OCI-LY1 (cell line): ENCODE results near the gene NUDT10.
"Not testable (repeated sequence)": the region's sequence is repeated elsewhere in the genome, so short reads cannot be mapped to it uniquely, and the experiment has no call there.

Experiments
- H2AFZ ChIP-seq: fragments of 200-600 bp; sonication (generic), shearing (Covaris generic); 2 replicates; pipeline ENCODE4 v1.6.0; 2014; ENCODE audit warnings: antibody characterized with exemption, mild to moderate bottlenecking, low read length
- H3F3A ChIP-seq: fragments of 200-600 bp; sonication (generic), shearing (Covaris generic); 2 replicates; pipeline ENCODE4 v1.6.0; 2014; ENCODE audit warnings: mild to moderate bottlenecking, antibody characterized with exemption, low read length, moderate library complexity; ENCODE audit not compliant: insufficient read depth
- H3K27ac ChIP-seq: fragments of 200-600 bp; sonication (generic); 2 replicates; pipeline ENCODE4 v1.5.1; 2014; ENCODE audit warnings: low read length, mixed run types, mild to moderate bottlenecking, low read depth; ENCODE audit not compliant: poor library complexity, severe bottlenecking
- H3K27me3 ChIP-seq: fragments of 200-600 bp; sonication (generic); 2 replicates; pipeline ENCODE4 v1.6.0; 2014; ENCODE audit warnings: antibody characterized with exemption, mild to moderate bottlenecking, low read length, moderate library complexity; ENCODE audit not compliant: insufficient read depth
- H3K36me3 ChIP-seq: fragments of 200-600 bp; sonication (generic); 2 replicates; pipeline ENCODE4 v1.6.1; 2014; ENCODE audit warnings: mild to moderate bottlenecking, antibody characterized with exemption, low read length, moderate library complexity, mixed read lengths; ENCODE audit not compliant: insufficient read depth
- H3K4me1 ChIP-seq: fragments of 200-600 bp; sonication (generic); 2 replicates; pipeline ENCODE4 v1.5.1; 2014; ENCODE audit warnings: mild to moderate bottlenecking, low read length, moderate library complexity; ENCODE audit not compliant: insufficient read depth, severe bottlenecking
- H3K4me2 ChIP-seq: fragments of 200-600 bp; sonication (generic), shearing (Covaris generic); 2 replicates; pipeline ENCODE4 v1.6.1; 2014; ENCODE audit warnings: low read length
- H3K4me3 ChIP-seq: fragments of 200-600 bp; sonication (generic); 2 replicates; pipeline ENCODE4 v1.5.1; 2014; ENCODE audit warnings: low read length, low read depth, mild to moderate bottlenecking, mixed read lengths; ENCODE audit not compliant: poor library complexity, severe bottlenecking
- H3K79me2 ChIP-seq: fragments of 200-600 bp; shearing (Covaris generic); 2 replicates; pipeline ENCODE4 v1.6.1; 2016; ENCODE audit warnings: mixed run types, low read length, mixed read lengths; ENCODE audit not compliant: insufficient read depth
- H3K9ac ChIP-seq: fragments of 200-600 bp; sonication (generic), shearing (Covaris generic); 2 replicates; pipeline ENCODE4 v1.6.1; 2014; ENCODE audit warnings: mild to moderate bottlenecking, low read length, mixed read lengths
- H3K9me2 ChIP-seq: fragments of 200-600 bp; sonication (generic), shearing (Covaris generic); 2 replicates; pipeline ENCODE4 v1.6.1; 2014; ENCODE audit warnings: low read depth, mild to moderate bottlenecking, low read length, mixed read lengths
- H3K9me3 ChIP-seq: fragments of 200-600 bp; shearing (Covaris generic); 2 replicates; pipeline ENCODE4 v1.6.1; 2014; ENCODE audit warnings: low read length, mixed read lengths
- H4K20me1 ChIP-seq: fragments of 200-600 bp; sonication (generic), shearing (Covaris generic); 2 replicates; pipeline ENCODE4 v1.6.0; 2016; ENCODE audit warnings: mild to moderate bottlenecking, low read length; ENCODE audit not compliant: insufficient read depth
- CTCF ChIP-seq: fragments of 200-600 bp; sonication (generic), shearing (Covaris generic); IDR thresholded peaks from 2 replicates; pipeline ENCODE4 v1.5.1; 2017; ENCODE audit warnings: mild to moderate bottlenecking, antibody characterized with exemption, low read length, moderate library complexity, mixed read lengths
- EZH2 ChIP-seq: fragments of 200-600 bp; sonication (generic), shearing (Covaris generic); IDR thresholded peaks from 2 replicates; pipeline ENCODE4 v1.8.0; 2017; ENCODE audit warnings: borderline replicate concordance, mixed run types, mild to moderate bottlenecking, antibody characterized with exemption, low read length, moderate library complexity, mixed read lengths

NUDT10 gene

GRCh38 chrX:51316271-51316670, 16.4 kb upstream of the NUDT10 start:
- Histone ChIP-seq H2AFZ (no peak overlapping the region), H3K9ac (no peak overlapping the region), H3K36me3 (no peaks in the 10 kb centered on the region), H3K4me1 (no peaks in the 10 kb centered on the region), H3K4me3 (no peak overlapping the region), H3K27me3 (no peaks in the 10 kb centered on the region), H3K4me2 (no peak overlapping the region), H3K27ac (no peak overlapping the region), H3K9me2 (no peaks in the 10 kb centered on the region), H4K20me1 (no peaks in the 10 kb centered on the region), H3K79me2 (no peaks in the 10 kb centered on the region), H3K9me3 (no peaks in the 10 kb centered on the region), H3F3A (no peaks in the 10 kb centered on the region)
- TF ChIP-seq CTCF = no peak
- TF ChIP-seq EZH2 = no peak

GRCh38 chrX:51332943-51333785, 542 bp downstream of the NUDT10 start:
- not testable (repeated sequence) for H3K27me3 ChIP-seq, H3K4me2 ChIP-seq, H3K9me2 ChIP-seq, H4K20me1 ChIP-seq, H3K9me3 ChIP-seq, H3K4me1 ChIP-seq, H3K79me2 ChIP-seq, H3K9ac ChIP-seq, H2AFZ ChIP-seq, H3K27ac ChIP-seq, H3F3A ChIP-seq, H3K36me3 ChIP-seq, H3K4me3 ChIP-seq

GRCh38 chrX:51334276-51334675, 1.7 kb downstream of the NUDT10 start:
- H3K4me3 ChIP-seq = no peak overlapping the region
- H2AFZ ChIP-seq = no peak overlapping the region
- H3K9ac ChIP-seq = no peak overlapping the region

More at GRCh38 chrX:51334276-51334675, 1.7 kb downstream of the NUDT10 start:
- Histone ChIP-seq H3K4me1 (no peaks in the 10 kb centered on the region), H3K9me2 (no peaks in the 10 kb centered on the region), H3K79me2 (no peaks in the 10 kb centered on the region), H4K20me1 (no peaks in the 10 kb centered on the region), H3K36me3 (no peaks in the 10 kb centered on the region), H3F3A (no peaks in the 10 kb centered on the region), H3K27ac (no peak overlapping the region), H3K9me3 (no peaks in the 10 kb centered on the region), H3K4me2 (no peak overlapping the region), H3K27me3 (no peaks in the 10 kb centered on the region)
- TF ChIP-seq EZH2 = no peak
- TF ChIP-seq CTCF = no peak
